ENCODE results near the gene LNP1. TPM values are rescaled to one million over a fixed set of nuclear protein-coding genes. Genes with fewer than 3 reads are reported as not detected.

LNP1 gene
- total RNA-seq, 4 donors from 2014 or later: 8.2 to 15.8 (median 9.9) TPM

- Histone ChIP-seq H3K4me3 (replicated peaks in 1 of 3) (no peak overlapping the region), H3K4me1 (peaks cover 5 to 12% of the 10 kb centered on the region in 2 donors), H3K36me3 (no peaks in the 10 kb centered on the region), H3K27me3 (no peaks in the 10 kb centered on the region), H3K9me3 (no peaks in the 10 kb centered on the region), H3K27ac (peak overlapping the region in 2 of 3 donors; percentile 3 to 21)
- intact Hi-C loops (cut with DNase I): no loop called here
- peak; percentile 73 to 74 for DNase-seq
- TF ChIP-seq POLR2A (IDR thresholded peaks at IDR 0.05): no peak
- TF ChIP-seq CTCF (IDR thresholded peaks at IDR 0.05): no peak
- 29 to 36% methylated on average over 4 of the region's 4 CpGs for WGBS, 2 donors
Observed at GRCh38 chr3:100454677-100455076, 53.3 kb downstream of the LNP1 start.

- Histone ChIP-seq H3K27ac (no peak overlapping the region), H3K4me1 (peaks cover 5 to 12% of the 10 kb centered on the region in 2 donors), H3K9me3 (no peaks in the 10 kb centered on the region), H3K36me3 (no peaks in the 10 kb centered on the region), H3K27me3 (no peaks in the 10 kb centered on the region), H3K4me3 (replicated peaks in 1 of 3) (no peak overlapping the region)
- DNase-seq: no peak
- intact Hi-C loops (cut with DNase I): no loop called here
- TF ChIP-seq CTCF (IDR thresholded peaks at IDR 0.05) (no peak), POLR2A (IDR thresholded peaks at IDR 0.05) (no peak)
- 97 to 99% methylated on average over 2 of the region's 2 CpGs for WGBS, 2 donors
Observed at GRCh38 chr3:100455841-100456550, 54.7 kb downstream of the LNP1 start.

DNA sequence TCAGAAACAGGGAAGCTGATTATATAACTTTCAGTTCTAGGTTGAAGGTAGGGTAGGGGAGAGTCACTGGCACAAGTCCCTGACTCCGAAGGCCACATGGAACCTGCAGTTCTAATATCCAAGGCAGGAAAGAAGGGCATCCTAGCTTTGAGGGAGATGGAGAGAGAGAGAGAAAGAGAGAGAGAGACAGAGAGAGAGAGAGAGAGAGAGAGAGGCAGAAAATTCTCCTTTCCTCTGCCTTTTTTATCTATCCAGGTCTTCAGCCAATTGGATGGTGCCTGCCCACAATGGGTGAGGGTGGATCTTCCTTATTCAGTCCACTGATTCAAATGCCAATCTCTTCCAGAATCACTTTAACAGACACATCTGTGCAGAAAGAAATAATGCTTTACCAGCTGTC lies 55.4 kb downstream of the LNP1 start:
- H3K27ac ChIP-seq: no peak overlapping the region
- no peak for DNase-seq
- no peaks in the 10 kb centered on the region for H3K9me3 ChIP-seq
- TF ChIP-seq CTCF (IDR thresholded peaks at IDR 0.05): no peak
- no peak for TF ChIP-seq POLR2A (IDR thresholded peaks at IDR 0.05)
- peaks cover 5 to 12% of the 10 kb centered on the region in 2 donors for H3K4me1 ChIP-seq
- no peaks in the 10 kb centered on the region for H3K27me3 ChIP-seq
- WGBS, 2 donors: 94% methylated on average over 1 of the region's 1 CpG
- H3K36me3 ChIP-seq: no peaks in the 10 kb centered on the region
- intact Hi-C loops (cut with DNase I): no loop called here
- no peak overlapping the region for H3K4me3 ChIP-seq (replicated peaks in 1 of 3)

GRCh38 chr3:100457811-100458210 lies 56.5 kb downstream of the LNP1 start:
- TF ChIP-seq CTCF (IDR thresholded peaks at IDR 0.05) (no peak), POLR2A (IDR thresholded peaks at IDR 0.05) (no peak)
- no peak for DNase-seq
- intact Hi-C loops (cut with DNase I): no loop called here
- 93 to 100% methylated on average over 1 of the region's 1 CpG for WGBS, 2 donors
- H3K4me1 ChIP-seq: peaks cover 5 to 12% of the 10 kb centered on the region in 2 donors
- no peak overlapping the region for H3K27ac ChIP-seq
- no peaks in the 10 kb centered on the region for H3K36me3 ChIP-seq
- no peaks in the 10 kb centered on the region for H3K9me3 ChIP-seq
- H3K4me3 ChIP-seq (replicated peaks in 1 of 3): no peak overlapping the region
- no peaks in the 10 kb centered on the region for H3K27me3 ChIP-seq

- H3K36me3 ChIP-seq: no peaks in the 10 kb centered on the region
- H3K9me3 ChIP-seq: no peaks in the 10 kb centered on the region
- TF ChIP-seq CTCF (IDR thresholded peaks at IDR 0.05) (no peak), POLR2A (IDR thresholded peaks at IDR 0.05) (no peak)
- H3K27me3 ChIP-seq: no peaks in the 10 kb centered on the region
- intact Hi-C loops (cut with DNase I): no loop called here
- H3K4me1 ChIP-seq: peaks cover 5 to 12% of the 10 kb centered on the region in 2 donors
- no peak for DNase-seq
- H3K27ac ChIP-seq: no peak overlapping the region
- 100% methylated on average over 1 of the region's 1 CpG; no CpG with 5 or more reads in 1 of the 2 donors for WGBS, 2 donors
- no peak overlapping the region for H3K4me3 ChIP-seq (replicated peaks in 1 of 3)
Observed at GRCh38 chr3:100458814-100459213, 57.5 kb downstream of the LNP1 start.

Measured in thyroid gland (tissue), 4 donors.